GM19452 (cell line): Measurements from ENCODE around the gene ERICH3.

Source experiments
- ATAC-seq: cut with Tn5 transposase; IDR thresholded peaks from one replicate; pipeline ENCODE4 v1.9.1; 2021; ENCODE audit not compliant: unreplicated experiment

The ERICH3 gene

GRCh38 chr1:74523873-74524480 lies 149.6 kb downstream of the ERICH3 start:
- no peak for ATAC-seq

GRCh38 chr1:74522148-74522547 lies 151.4 kb downstream of the ERICH3 start:
- ATAC-seq = no peak
